NCI-H2196 treated with DMSO at 0.1 percent for 48 hours (cell line): ENCODE measurements around the gene FAM171A2.
"Not testable (repeated sequence)": the region's sequence is repeated elsewhere in the genome, so short reads cannot be mapped to it uniquely, and the experiment has no call there.

Experiments
- DNase-seq: peaks from one replicate; lab custom pipeline; 2025; ENCODE audit not compliant: unreplicated experiment; lab: John Stamatoyannopoulos, UW

Gene FAM171A2

DNA sequence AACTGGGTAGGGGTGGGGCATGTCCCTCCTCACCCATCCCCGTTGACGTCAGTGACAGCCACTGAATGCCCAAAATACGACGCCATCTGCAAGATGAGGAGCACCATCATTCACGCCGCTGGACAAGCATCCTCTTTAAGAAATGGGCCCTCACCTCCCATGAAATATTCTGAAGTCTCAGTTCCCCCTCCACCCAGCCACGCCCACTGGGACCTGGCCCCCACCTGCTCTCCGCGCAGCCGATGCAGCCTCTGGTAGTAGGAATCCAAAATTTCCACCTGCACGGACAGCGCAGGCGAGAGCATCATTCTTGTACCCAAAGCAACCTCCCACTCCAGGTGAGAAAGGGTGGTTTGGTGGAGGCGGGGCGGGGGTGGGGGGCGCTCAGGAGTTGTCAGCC, 20.2 kb upstream of the FAM171A2 start:
- no peak for DNase-seq

DNA sequence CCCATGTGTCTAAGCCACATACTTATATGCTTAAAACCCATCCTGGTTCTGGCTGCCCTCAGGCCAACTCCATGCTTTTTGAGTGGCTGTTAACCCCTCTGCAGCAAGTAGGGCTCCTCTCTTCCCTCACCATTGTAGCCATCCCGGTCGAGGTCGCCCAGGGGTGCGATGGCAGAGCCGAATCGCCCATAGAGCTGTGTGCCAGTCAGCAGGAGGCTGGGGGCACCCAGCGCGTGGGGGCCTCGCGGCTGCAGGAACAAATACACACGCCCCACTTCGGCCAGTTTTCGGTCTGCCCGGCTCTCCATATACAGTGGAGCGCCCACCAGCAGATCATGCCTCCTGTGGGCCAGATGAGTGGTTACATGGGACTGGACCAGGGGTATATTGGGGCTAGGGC, 19.7 kb upstream of the FAM171A2 start:
- DNase-seq, result no peak

DNA sequence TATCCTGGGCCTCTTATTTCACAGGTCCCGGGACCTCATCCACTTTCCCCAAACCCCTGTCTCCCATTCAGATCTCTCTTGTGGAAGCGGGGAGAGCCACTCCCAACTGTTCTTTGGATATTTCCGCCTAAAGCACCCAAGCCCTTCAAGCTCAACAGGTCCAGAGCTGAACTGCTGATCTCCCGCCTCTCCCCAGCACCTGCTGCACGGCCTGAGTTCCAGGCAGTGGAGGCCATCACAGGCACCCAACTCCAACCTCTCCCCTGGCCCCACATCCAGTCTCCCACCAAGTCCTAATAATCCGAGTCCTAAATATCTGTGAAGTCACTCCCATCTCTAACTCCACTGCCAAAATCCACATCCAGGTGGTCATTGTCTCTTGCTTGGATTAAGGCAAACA, 19.3 kb upstream of the FAM171A2 start:
- no peak for DNase-seq

DNA sequence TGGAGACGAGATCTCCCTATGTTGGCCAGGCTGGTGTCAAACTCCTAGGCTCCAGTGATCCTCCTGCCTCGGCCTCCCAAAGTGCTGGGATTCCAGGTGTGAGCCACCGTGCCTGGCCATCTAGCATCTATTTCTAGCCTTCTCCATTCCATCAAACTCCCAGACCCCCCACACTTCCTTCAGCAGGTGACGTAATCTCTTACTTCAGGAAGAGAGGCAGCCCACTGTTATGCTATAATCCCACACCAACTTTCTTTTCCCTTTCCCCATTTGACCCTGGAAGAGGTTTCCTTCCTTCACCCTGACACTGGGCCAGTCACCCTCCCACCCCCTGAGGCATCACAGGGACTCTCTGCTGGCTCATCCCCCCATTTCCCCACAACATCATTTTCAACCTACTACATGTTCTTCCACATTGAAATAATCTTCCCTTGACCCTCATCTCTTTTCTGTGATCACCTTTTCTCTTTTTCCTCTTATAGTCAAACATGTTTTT, 18.2 kb upstream of the FAM171A2 start:
- no peak for DNase-seq

DNA sequence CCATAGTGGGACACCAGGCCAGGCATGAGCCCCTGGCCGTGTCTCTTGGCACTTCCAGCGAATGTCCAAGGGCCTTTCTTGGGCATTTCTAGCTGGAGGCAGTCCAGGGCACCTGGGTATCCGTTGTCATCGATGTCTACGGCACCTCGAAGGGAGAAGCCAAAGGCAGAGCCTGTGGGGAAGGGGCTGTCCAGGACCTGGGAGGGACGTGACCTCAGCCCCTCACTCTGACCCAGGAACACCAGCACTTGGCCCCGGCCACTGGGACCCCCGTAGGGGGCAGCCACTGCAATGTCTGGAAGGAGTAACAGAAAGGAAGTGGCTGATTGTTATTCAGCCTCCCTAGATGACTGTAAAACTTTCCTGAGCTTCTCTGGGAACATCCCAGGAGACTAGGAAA, 17.1 kb upstream of the FAM171A2 start:
- DNase-seq, result no peak

DNA sequence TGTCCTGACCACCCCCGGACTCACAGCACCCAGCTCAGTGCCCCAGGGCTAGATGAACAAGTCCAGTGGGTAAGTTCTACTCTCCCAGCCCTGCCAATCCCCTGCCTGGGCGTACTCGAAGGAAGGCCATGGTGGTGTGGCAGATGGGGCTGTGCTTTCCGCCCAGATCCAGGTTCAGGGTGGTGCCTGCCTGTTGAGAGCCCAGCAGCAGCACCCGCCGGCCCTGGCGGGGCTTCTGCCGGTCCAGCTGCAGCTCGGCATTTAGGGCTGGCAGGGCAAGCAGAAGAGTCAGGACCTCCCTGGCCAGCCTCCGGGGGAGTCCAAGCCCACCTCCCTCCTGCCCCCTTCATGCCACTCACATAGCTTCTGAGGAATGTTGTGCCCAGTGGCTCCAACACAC, 16.2 kb upstream of the FAM171A2 start:
- DNase-seq, result no peak

DNA sequence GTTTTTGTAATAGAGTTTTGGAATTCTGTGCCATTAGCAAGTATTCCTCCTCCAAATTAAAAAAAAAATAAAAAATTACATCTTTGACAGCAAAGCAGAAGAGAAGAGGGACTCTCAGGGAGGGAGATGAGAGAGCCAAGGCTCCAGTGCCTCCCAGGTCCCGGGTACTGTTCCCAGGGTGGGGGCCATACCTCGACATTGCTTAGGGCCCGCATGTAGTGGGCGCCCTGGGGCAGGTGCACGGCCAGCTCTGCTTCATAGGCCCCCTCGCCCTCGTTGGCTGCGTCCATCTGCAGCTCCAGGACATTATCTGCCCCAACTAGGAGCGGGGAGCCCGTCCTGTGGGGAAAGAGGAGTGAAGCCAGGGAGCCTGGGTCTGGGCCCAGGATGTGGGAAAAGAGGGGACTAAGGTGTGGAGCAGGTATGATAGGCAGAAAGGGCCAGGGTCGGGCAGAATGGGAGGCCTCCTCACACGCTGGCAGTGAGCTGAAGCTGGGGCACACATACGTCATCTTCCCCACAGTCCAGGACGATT, 14.6 kb upstream of the FAM171A2 start:
- no peak for DNase-seq

DNA sequence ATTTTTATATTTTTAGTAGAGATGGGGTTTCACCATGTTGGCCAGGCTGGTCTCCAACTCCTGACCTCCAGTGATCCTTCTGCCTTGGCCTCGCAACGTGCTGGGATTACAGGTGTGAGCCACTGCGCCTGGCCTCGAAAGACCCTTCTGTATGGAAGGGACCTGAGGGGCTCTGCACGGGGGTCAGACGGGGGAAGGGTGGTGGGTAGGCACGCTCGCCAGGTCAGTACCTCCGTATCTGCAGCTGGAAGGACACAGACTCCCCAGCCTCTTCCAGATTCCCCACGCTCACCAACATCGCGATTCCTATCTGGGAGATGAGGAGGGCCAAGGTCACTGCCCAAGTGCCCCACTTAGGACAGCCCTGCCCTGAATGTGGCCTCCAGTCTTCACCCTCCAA, 13.1 kb upstream of the FAM171A2 start:
- no peak for DNase-seq

DNA sequence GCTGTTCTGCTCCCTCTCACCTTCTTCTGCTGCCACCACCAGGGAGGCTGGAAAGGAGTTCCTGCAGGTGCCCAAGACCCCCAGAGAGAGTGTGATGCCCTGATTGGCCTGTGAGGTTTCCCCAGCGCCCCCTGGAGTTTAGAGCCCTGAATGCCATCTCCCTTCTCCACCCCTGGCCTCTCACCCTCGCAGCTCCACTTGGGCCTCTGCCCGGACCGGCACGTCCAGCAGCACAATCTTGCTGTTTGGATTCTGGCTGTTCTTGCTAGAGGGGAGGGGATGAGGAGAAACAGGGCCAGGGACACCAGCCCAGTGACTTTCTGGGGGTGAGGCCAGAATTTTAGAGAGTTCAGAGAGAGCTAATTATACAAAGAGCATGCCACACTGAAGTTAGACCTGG, 12.5 kb upstream of the FAM171A2 start:
- no peak for DNase-seq

DNA sequence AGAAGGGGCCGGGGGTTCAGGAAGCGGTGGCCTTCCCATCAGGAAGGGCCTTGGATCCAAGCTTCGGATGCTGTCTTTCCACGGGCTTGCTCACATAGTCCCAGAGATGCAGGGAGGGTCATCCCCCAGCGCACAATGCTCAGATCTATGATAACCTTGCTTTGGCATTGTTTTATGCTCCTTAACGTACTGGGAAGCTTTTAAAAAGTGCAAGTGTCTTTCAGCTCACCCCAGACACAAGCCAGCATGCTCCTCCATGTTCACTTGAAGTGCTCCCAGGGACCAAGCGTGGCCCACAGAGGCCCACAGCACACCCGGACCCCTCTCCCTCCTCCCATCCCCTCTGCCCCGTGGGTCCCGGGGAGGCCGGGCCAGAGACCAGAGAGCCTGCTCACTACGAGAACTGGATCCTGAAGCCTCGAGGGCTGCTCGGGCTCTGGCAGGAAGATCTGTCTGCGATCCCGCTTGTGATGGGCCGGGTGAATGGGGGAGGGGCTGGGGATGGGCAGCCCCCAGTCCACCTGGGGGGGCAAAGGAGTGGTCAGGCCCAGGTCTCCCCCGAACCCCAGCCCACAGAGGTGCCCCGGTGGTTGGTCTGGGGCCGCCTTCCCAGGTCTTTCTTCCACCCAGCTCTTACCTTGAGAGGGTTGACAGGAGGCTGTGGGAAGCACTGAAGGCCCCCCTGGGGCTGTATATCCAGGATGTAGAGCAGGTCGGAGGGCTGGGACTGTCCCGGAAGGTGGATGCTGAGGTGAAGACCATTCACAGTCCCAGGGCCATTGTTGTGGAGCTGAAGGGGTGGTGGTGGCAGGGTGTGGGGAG, 11.8 kb upstream of the FAM171A2 start:
- DNase-seq, result no peak

DNA sequence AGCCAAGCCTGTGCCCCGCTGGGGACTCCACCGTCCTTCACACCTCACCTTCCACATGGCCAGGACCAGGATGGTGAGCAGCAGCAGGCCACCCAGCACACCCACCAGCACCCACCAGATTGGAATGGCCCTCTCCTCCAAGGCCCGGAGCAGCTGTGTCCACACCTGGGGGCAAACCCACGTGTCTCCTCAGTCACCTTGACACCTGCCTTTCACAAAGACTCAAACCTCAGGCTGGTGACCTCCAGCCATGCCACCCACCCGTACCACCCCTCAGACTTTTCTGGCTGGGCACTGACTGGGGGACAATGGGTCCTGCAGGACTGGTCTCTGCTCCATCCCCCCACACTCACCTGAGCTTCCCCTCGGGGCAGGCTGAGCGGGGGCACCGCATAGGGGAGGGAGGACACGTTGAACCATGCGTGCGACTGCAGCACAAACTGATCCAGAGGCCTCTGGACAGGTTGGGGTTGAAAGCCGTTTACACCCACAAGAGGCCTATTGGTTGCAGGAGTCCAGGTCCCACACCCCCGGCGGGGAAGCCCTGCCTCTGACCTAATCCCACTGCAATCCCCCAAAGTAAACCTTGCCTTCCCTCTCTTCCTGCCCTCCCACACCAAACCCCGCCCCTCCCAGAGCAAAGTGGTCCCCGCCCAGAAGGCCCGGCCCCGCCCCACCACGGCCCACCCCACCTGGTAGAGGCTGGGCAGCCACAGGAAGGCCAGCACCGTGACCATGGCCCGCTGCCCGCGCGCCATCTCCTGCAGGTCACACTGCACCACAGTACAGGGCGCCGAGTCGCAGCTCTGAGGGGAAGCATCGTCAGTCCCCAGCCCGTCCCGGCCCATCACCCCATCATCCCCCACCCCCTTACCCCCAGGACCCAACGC, 10.9 kb upstream of the FAM171A2 start:
- no peak for DNase-seq

DNA sequence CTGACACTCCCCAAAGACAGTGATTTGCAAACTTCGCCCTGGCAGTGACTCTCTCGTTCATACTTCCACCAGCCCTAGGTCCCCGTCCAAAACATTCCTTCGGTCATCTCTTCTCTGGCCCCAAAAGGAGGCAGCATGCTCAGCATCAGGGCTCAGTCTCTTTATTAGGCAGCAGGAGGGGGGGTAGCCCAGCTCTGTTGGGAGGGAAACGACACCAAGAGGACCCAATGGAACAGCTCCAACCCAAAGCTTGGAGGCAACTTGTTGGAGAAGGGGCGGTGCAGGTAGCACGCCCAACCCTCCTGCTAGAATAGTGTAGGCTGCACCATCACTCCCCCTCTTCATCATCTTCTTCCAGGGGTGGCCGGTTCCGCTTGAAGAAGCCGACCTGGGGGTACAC, 8.4 kb upstream of the FAM171A2 start:
- no peak for DNase-seq

DNA sequence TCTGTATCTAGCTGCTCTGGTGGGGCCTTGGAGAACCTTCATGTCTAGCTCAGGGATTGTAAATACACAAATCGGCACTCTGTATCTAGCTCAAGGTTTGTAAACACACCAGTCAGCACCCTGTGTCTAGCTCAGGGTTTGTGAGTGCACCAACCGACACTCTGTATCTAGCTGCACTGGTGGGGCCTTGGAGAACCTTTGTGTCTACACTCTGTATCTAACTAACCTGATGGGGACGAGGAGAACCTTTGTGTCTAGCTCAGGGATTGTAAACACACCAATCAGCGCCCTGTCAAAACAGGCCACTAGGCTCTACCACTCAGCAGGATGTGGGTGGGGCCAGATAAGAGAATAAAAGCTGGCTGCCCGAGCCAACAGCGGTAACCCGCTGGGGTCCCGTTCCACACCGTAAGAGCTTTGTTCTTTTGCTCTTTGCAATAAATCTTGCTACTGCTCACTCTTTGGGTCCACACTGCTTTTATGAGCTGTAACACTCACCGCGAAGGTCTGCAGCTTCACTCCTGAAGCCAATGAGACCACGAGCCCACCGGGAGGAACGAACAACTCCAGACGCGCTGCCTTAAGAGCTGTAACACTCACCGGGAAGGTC, 5.9 kb upstream of the FAM171A2 start:
- DNase-seq, result not testable (repeated sequence)

DNA sequence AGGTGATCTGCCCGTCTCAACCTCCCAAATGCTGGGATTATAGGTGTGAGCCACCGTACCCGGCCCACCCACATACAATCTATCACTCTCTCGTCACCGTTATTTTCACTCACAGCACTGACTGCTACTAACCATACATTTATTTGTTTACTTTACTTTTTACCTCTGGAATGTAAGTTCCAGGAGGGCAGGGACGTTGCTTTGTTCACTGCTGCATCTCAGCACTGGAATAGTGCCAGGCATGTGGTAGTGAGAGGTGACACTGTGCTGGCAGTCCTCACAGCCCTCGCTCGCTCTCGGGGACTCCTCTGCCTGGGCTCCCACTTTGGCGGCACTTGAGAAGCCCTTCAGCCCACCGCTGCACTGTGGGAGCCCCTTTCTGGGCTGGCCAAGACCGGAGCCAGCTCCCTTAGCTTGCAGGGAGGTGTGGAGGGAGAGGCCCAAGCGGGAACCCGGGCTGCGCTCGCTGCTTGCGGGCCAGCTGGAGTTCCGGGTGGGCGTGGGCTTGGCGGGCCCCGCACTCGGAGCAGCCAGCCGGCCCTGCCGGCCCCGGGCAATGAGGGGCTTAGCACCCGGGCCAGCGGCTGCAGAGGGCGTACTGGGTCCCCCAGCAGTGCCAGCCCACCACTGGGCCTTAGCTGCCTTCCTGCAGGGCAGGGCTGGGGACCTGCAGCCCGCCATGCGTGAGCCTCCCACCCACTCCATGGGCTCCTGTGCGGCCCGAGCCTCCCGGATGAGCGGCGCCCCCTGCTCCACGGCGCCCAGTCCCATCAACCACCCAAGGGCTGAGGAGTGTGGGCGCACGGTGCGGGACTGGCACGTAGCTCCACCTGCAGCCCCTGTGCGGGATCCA, 5.0 kb upstream of the FAM171A2 start:
- not testable (repeated sequence) for DNase-seq

DNA sequence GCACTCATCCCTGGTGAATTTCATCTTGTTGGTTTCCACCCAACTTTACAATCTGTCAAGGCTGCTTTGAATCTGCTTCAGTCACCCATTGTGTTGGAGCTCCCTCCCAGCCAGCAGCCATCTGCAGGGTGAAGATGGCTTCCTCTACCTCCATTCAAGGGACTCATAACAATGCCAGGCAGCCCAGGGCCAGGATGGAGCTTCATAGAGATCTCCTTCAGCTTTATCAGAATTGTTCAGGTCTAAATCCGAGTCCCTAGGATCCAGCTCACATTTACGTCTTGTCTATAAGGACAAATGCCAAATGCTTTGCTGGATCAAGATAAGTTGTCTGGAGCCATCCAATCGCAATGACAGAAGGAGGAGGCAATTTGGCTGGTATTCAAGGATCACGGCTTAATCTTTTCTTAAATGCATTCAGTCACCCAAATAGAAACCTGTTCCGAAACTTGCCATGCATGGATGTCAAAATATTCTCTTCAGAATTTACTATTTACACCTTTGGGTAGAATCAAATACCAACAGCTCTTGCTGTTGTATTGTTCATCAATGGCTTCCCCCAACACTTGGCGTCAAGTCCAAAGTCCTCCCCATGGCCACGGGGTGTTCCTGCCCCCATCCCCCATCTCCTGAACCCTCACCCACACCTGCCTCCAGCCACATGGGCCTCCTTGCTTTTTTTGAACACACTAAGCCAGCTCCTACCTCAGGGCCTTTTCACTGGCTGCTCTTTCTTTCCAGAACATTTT, 3.8 kb upstream of the FAM171A2 start:
- DNase-seq, result no peak

DNA sequence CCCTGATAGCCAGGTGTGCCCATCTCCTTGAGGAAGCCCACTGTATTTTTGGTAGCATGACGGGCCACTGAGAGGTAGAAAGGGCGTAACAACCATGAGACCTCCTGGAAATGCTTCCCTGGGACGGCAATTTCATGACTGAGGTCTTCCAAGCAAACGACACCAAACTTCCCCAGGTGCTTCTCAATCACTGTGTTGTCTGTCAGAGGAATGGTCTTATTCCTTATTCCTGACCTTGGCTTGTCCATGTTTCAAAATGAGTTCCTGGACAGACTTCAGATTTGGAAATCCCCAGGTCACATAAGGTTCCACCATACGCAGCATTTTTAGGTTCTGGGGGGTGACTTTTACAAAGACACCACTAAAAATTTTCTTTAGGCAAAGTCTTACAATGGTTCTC, 1.4 kb upstream of the FAM171A2 start:
- not testable (repeated sequence) for DNase-seq

DNA sequence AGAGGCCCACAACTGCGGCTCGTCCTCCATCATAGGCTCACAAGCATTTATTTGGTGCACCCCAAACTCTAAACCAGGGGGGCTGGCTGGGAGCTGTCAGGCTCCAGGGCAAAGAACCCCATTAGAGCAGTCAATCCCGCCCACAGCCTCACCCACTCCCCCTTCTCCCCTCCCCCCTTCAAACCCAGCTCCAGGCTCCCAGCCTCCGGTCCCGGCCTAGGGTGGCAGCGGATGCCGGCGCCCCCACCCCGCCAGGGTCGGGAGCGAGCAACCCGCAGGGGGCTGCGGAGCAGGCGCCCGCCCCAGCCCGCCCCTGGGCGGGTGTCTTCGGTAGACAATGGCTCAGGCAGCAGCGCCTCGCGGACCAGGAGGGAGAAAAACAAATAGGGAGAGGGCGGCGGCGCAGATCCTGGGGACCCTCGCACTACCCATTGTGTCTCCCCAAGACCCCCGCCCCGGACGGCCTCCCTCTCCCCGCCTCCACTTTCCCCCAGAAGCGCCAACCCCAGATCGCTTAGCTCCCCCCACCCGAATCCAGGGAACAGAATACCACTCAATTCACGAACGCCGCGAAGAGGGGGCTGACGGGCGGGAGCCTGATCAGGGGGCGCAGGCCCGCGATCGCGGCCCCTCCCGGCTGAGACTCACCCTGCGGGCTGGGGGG, 572 bp downstream of the FAM171A2 start:
- no peak for DNase-seq

DNA sequence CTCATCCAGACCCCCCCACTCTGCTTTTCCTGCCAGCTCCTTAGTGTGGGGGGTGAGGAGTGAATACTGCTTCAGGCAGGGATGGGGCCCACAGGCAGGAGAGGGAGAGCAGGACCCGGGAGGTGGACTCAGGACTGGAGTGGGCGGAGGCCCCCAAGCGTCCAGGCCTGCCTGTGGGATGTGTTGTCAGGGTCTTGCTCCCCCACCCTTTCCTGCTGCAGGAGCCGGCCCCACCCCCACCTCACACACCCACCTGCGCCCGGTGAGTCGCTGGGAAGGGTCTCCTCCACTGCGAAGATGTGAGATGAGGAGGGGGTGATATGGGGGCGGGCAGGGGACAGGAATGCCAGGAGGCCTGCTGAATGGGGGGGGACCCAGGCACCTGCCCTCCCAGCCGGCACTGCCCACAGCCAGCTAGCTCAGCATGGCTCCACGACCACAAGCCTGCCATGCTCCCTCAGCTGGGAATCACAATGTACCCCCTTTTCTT, 1.1 kb downstream of the FAM171A2 start:
- no peak for DNase-seq
